HG02763 (cell line): Measurements from ENCODE around the gene CTSK.

Experiments
- ATAC-seq: cut with Tn5 transposase; IDR thresholded peaks from one replicate; pipeline ENCODE4 v1.9.1; 2021; ENCODE audit warnings: mild to moderate bottlenecking, moderate library complexity; ENCODE audit not compliant: unreplicated experiment

CTSK gene

GRCh38 chr1:150763018-150763417 is 45.0 kb downstream of the CTSK start:
- no peak for ATAC-seq

GRCh38 chr1:150762552-150762951 is 45.5 kb downstream of the CTSK start:
- no peak for ATAC-seq

GRCh38 chr1:150761801-150762200 is 46.3 kb downstream of the CTSK start:
- ATAC-seq, result no peak

- ATAC-seq, result no peak
Measured at GRCh38 chr1:150760013-150760412, 48.0 kb downstream of the CTSK start.

- no peak for ATAC-seq
Measured at GRCh38 chr1:150753416-150753815, 54.6 kb downstream of the CTSK start.

- ATAC-seq, result no peak
Measured at GRCh38 chr1:150751443-150751842, 56.6 kb downstream of the CTSK start.

GRCh38 chr1:150749720-150750311 is 58.2 kb downstream of the CTSK start:
- no peak for ATAC-seq

GRCh38 chr1:150748878-150749719 is 59.0 kb downstream of the CTSK start:
- ATAC-seq, result no peak
